OCI-M2 (cell line): ENCODE results near the gene RAB1B.
"Not testable (repeated sequence)": the region's sequence is repeated elsewhere in the genome, so short reads cannot be mapped to it uniquely, and the experiment has no call there.

ENCODE experiments used
- DNase-seq: peaks from one replicate; lab custom pipeline; 2025; ENCODE audit not compliant: unreplicated experiment; lab: John Stamatoyannopoulos, UW

The RAB1B gene

DNA sequence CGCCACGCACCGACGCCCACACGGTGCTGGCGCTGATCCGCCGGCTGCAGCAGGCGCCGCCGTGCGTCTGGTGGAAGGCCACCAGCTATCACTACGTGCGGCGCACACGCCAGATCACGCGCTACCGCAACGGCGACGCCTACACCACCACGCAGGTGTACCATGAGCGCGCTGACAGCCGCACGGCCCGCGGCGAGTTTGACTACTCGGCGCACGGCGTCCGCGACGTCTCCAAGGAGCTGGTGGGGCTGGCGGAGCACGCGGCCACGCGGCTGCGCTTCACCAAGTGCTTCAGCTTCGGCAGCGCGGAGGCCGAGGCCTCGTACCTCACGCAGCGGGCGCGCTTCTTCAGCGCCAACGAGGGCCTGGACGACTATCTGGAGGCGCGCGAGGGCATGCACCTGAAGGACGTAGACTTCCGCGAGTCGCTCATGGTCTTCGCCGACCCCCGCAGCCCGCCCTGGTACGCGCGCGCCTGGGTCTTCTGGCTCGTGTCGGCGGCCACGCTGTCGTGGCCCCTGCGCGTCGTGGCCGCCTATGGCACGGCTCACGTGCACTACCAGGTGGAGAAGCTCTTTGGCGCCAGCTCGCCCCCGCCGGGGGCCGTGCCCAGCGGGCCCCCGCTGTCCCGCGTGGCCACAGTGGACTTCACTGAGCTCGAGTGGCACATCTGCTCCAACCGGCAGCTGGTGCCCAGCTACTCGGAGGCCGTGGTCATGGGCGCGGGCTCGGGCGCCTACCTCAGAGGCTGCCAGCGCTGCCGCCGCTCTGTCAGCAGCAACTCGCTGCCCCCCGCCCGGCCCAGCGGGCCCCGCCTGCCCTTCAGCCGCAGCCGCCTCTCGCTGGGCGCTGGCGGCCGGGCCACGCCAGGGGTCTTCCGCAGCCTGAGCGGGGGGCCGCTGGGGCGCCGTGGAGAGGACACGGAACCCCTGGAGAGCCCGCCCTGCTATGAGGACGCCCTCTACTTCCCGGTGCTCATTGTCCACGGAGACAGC lies 26.5 kb downstream of the RAB1B start:
- no peak for DNase-seq

DNA sequence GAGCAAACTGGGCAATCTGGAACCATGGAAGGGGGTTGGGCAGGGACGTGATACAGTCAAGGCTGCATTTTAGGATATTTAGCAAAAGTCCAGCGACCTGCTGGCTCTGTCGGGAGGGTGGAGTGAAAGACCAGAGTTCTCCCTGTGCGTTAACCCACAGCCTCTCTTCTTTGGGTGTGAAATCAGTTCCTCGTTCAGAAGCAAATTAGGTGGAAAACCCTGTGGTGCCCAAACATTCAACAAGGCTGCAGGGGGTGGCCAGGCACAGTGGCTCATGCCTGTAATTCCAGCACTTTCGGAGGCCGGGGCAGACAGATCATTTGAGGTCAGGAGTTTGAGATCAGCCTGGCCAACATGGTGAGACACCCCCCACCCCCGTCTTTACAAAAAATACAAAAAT lies 29.2 kb downstream of the RAB1B start:
- DNase-seq = no peak

DNA sequence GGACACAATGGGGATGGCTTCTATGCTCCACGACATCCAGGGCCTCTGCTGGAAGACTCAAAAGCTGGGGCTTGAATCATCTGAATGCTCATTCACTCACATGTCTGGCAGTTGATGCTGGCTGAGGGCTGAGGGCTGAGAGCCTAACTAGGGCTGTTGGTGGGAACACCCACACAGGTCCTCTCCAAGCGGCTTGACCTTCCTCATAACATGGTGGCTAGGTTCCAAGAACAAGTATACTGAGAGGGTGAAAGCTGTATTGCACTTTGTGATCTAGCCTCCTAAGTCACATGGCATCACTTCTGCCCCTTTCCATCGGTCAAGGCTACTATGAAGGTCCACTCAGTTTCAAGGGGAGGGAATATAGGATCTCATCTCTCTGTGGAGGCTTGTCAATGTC lies 30.7 kb downstream of the RAB1B start:
- no peak for DNase-seq

DNA sequence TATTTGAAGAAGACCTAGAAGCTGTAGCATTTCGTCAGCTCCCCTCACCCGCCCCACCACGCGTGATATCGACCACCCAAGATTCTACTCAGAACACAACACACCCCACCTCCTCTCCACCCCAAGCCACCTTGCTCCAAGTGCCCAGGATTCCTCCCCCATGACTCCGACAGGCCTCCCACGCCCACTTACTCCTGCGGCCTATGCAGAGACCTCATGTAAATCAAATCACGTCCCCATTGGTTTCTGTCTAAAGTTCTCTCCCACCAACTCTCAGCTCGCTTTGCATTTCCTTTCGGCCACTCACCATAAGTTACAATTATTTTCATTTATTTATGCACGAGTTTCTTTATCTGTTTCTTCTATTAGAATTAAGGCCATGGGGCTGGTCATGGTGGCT lies 34.2 kb downstream of the RAB1B start:
- no peak for DNase-seq

DNA sequence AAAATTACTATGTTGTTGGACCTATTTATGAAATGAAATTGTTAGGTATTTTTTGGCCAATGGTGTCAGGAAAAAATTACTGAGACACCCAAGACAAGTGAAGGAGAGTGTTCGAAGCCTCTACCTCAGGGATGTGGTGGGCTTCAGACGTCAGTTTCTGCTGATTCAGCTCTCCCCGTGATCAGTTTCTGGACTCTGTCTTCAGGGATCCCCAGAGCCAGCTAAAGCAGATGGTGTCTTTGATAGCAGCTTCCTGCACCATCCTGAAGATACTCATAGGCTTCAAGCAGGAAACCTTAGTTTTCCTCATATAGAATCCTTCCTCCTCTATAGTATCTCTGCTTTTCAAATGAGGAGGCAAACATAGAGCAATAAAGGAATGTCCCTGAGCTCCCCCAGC lies 41.0 kb downstream of the RAB1B start:
- no peak for DNase-seq

DNA sequence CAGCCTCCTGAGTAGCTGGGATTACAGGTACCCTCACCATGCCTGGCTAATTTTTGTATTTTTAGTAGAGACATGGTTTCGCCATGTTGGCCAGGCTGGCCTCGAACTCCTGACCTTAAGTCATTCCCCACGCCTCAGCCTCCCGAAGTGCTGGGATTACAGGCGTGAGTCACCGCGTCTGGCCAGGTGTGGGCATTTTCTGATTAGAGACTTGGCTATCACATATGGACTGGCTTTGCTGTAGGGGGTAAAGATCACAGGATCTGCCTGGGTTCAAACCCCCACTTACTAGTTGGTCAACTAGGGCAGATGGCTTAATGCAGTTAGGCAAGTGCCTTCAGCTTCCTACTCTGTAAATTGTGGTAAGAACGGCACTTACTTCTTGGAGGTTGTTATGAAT lies 41.9 kb downstream of the RAB1B start:
- DNase-seq = no peak

DNA sequence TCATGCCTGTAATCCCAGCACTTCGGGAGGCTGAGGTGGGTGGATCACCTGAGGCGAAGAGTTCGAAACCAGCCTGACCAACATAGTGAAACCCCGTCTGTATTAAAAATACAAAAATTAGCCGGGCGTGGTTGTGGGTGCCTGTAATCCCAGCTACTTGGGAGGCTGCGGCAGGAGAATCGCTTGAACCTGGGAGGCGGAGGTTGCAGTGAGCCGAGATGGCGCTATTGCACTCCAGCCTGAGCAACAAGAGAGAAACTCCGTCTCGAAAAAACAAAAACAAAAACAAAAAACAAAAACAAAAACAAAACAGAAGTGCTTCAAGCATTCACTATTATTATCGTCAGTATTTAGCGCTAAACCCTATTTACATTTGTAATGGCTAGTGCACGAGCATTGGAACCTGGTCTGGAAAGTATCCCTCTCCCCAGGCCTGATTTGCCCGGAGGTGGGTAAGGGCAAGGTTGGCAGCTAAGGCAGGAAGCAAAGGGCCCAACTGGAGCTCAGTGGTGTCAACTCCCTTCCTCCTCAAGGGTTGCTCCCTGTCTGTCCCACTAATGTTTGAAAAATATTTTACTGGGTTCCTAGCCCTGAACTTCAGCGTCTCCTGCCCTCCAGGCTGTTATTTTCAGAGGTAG lies 42.5 kb downstream of the RAB1B start:
- DNase-seq = not testable (repeated sequence)

DNA sequence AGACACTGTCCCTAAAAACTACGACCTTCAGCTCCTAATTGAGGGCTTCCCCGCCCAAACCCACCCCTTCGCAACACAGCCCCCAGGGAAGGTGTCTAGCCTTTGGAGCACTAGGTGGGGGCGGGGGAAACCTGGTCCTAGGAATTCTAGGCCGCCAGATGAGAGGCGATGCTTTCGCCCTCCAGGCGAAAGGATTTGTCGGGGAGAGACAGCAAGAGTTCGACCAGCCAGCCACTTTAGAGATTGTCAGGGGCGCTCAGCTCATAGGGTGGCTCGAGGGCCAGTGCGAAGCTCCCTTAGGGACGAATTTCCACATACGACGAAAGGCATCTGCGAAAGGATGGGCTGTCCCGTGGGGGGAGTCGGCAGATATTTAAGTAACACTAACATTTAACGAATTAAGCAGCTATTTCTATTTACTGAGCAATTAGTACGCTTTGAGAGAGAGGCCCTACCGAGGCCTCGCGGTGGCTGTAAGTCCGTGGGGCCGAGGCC lies 43.1 kb downstream of the RAB1B start:
- DNase-seq = no peak

DNA sequence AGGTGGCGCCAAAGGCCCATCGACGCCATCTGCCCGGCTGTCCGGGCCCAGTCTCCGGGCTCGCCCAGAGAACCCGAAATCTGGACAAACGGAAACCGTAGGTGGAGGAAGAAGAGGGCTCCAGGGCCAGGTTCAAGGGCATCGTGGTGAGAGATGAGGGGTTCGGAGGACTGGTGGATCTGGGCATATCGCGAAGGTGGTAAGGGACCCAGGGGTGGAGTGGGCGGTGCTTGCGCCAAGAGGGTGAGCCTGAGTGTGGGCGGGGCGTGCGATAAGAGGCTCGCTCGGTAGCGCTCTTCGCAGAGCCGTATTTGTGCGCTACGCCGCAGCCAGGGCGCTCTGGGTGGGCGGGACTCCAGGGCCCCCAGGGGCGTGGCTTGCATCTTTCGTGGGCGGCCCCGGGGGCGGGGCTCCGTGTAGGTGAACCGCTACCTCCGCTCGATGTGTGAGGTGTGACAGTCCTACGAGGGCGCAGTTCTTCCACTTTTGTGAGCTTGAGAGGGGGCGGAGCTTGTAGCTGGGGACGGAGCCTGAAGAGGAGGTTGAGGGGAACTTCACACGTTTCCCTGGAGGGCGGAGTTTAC lies 43.6 kb downstream of the RAB1B start:
- peak; percentile 72 for DNase-seq

DNA sequence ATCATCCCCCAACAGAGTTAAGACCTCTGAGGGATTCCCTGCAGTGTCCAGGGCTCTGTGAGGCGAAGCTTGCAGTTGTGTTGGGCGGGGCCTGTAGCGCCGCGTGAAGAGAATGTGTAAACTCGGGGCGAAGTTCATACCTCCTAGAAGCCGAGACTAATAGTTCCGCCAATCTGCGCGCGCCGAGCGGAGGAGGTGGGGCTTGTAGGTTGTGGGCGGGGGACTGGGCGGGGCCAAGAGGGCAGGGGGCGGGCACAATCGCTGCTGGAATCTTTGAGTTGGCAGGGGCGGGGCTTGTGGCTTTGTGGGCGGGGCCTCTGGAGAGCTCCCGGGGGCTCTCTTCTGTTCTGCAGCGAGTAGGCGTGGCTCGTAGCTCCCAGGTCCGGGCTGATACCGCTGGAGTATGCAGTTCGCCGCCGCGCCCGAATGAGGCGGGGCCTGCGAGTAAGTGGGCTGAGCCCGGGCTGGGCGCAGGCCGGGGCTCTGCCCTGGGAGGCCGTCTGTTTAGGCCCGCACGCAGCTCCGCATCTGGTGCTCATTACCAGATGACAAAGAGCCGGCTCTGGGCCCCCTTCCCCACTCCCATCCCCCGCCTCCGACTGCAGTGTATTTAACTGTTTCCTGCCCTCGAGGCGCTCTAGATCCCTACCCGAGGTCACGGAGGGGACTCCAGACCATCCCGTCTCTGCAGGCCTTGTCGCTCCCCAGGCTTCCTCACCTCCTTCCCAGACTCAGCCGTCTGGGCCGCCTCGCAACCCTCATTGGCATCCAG lies 44.3 kb downstream of the RAB1B start:
- DNase-seq = peak; percentile 66

DNA sequence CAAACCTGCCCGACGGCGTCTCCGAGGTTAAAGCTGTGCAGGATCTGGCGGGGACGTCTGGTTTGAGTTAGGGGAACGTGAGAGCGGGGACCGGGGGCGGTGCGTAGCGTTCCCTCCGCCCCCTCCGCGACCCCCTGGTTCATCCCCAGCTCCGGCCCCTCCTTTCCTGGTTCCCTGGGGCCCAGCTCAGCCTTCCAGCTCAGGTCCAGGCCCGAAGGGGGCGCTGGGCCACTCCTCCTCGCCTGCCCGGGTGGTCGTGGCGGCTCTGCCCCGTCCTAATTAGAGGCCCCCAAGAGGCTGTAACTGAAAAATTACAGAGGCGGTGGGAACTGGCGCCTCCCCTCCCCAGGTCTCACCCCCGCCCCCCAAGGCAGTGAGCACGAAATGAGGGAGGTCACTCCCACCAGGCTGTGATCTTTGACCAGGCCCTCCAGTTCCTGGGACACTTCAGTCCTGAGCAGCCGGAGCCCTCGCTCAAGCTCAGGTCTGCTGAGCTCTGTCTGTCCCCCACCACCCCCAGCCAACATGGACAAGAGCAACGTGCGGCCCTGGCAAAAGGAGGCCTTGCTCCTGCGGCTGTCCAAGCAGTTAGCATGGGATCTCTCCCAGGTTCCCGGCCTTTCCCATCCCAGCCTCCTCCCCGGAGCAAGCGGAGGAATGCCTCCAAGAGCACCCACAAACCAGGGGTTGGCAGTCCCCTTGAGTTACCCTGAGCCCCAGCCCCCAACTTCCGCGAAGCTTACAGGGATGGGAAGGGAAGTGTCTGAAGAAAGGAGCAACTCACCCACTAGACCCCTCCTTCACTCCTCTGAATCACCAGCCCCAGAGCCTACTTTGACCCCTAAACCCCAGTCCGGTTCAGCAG lies 45.1 kb downstream of the RAB1B start:
- DNase-seq = no peak

DNA sequence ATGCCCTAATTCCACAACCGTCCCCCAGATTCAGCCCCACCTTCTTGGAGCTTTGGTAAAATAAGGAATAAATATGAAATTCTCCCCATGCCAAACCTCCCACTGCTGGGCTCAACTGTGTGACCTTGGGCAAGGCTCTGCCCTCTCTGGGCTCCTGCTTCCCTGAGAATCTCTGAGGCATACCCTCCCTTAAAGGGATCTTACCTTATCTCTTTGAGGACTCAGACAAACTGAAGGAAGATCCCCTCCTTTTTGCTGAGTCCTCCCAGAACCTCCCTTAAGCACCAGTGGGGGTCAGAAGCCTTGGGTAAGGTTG lies 45.7 kb downstream of the RAB1B start:
- no peak for DNase-seq

DNA sequence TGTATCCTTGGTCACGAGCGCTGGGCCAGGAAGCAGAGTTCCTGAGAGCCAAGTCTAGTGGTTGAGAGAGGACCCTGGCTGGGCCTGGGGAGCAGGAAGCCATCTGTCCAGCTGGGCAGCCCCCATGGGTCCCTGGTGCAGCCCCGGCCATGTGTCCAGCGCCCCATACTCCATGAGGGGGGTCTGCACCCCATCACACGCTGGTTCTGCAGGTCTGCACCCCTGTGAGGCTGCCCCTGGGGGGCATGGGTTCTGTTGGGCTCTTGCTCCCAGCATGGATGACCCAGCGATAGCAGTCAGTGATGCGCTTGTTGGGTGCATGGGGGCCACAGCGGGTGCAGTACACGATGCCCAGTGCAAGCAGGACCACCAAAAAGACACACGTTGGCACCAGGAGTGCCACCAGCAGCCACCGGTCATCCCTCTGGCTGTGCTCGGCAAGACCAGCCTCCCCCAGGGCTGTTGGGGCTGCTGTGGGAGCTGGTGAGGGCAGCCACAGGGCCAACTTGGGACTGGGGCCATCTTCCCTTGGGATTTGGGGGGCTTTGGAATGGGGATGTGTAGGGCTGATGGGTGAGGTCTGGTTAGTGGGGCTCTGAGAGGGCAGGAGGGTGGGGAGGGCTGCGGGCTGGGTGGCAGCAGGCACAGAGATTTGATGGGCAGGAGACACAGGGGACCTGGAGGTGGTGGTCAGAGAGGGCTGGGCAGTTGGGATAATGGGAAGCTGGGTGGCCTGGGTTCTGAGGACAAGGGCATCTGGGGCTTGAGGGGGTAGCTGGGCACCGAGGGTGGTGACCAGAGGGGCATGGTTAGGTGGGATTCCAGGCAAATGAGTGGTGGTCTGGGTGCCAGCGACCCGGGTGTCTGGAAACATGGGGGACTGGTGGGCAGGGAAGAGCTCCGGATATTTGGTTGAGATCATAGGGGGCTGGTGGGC lies 46.4 kb downstream of the RAB1B start:
- DNase-seq = no peak

DNA sequence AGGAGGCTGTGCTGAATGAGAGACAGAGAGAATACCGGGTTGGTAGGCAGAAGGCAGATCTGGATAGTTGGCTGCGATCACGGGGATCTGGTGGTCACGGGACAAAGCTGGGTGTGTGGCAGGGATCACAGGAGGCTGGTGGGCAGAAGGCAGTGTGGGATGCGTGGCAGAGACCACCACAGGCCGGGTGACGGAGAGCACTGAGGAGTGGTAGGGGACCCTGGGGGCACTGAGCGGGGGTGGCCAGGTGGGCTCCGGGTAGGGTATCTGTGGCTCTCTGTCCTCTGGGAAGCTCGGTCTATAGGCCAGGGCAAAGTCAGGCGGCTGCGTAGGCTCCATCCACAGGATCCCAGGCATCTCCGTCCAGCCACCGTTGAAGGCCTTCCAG lies 47.1 kb downstream of the RAB1B start:
- no peak for DNase-seq

DNA sequence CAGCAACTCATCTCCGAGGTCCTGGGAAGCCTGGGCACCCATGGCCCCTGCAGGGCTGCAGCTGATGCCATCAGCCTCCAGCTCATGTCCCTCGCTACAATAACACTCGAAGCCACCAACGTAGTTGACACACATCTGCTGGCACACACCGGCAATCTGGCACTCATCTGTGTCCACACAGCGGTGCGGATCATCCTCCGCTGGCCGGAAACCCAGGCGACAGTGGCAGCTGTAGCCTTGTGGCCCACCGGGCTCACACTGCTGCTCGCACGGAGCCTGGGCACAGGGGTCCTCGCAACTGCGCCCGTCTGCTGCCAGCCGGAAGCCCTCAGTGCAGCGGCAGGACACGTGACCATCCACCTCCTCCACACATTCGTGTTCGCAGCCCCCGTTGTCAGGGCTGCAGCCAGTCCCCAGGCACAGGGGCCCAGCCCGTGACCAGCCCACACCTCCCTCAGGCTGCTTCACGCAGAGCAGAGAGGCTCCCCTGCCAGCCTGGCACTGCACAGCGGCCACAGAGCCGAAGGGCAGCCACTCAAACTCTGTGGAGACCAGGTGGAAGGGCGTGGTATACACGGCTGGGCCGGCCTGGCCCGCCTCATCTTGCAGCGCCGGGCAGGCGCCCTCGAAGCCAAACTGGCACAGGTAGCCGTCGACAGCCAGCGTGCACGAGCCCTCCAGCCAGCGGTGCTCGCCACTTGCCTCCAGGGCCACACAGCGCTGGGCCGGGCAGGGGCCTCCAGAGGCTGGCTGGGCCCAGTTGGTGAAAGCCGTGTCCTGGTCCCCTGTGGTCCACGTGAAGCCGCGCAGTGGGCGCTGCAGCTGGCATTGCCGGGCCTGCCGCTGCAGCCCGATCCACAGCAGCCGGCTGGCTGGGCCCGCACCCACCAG lies 47.7 kb downstream of the RAB1B start:
- no peak for DNase-seq

DNA sequence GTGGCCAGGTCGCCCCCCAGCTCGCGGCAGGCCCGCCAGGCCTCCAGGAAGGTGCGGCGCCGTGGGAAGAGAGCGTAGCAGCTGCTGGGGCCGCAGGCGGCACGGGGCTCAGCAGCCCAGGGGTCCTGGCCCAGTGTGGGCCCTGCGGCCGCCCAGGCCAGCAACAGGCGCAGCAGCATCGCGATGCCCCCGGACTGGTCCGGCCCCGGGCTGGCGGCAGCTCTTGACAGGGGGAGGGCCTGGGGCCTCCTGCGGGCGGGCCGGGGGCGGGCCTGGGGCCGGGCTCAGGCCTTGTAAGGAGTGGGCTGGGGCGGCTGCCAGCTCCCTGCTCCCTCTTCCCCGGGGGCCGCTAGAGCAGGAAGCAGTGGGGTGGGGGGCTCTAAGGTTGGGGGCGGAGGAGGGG lies 48.4 kb downstream of the RAB1B start, which contains the start of gene CD248:
CD248 (minus strand) TSS at position 196 of the 403 bp plus-strand sequence; CDS start at position 179, 17 bp downstream.
- no peak for DNase-seq

DNA sequence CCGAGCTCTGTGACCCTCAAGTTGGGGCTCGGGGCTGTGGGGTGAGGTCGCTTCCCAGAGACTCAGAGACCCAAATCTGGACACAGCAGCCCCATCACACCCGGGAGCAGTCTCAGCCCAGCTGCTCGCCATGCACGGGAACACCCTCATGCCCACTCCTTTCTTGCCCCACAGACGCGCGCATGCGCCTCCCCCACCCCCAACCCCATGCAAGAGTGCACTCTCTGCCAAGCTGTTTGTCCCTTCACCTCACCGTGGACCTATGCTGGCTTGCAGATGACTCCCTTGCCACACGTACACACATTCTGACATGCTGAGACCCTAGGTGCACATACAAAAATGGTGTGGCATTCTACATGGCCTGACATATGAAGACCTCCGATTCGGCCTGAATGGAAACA lies 48.9 kb downstream of the RAB1B start:
- no peak for DNase-seq
